Sigmoid colon (tissue), 4 donors: ENCODE data around the gene TTC33.

Experiments
- POLR2AphosphoS5 ChIP-seq, 4 donors: sonication (generic); formaldehyde crosslinking; IDR thresholded peaks; one replicate each; pipeline ENCODE4 v1.6.1; 2017; ENCODE audit warnings: antibody characterized with exemption in 4 of 4
- TF ChIP-seq, protein P1 (sequence below), 4 experiments: fragments of 450-650 bp in 3 of 4; fragments of 200-600 bp in 1 of 4; IDR thresholded peaks; one replicate each; pipeline ENCODE4 v1.5.1; 2016 to 2019; ENCODE audit warnings: antibody characterized with exemption in 4 of 4, mild to moderate bottlenecking in 3 of 4, moderate library complexity in 2 of 4

DNA sequence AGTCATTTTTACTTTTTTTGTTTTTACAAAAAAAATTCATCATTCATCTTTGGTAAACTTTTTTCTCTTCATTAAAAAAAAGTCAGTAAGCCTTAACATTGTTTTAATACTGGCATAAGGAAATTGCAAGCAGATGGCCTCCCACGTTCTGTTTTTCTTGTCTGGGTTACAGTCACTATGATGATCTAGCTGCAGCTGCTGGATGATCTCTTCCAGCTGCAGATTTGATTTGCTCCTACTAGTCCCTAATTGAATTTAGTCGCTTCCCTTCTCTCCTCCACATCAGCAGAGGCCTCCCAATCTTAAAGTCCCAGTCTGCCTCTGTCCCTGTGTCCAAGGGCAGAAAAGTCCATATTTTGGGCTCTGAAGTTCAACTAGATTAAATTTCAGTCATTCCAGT, 182.8 kb downstream of the TTC33 start:
- TF ChIP-seq, protein P1, sequence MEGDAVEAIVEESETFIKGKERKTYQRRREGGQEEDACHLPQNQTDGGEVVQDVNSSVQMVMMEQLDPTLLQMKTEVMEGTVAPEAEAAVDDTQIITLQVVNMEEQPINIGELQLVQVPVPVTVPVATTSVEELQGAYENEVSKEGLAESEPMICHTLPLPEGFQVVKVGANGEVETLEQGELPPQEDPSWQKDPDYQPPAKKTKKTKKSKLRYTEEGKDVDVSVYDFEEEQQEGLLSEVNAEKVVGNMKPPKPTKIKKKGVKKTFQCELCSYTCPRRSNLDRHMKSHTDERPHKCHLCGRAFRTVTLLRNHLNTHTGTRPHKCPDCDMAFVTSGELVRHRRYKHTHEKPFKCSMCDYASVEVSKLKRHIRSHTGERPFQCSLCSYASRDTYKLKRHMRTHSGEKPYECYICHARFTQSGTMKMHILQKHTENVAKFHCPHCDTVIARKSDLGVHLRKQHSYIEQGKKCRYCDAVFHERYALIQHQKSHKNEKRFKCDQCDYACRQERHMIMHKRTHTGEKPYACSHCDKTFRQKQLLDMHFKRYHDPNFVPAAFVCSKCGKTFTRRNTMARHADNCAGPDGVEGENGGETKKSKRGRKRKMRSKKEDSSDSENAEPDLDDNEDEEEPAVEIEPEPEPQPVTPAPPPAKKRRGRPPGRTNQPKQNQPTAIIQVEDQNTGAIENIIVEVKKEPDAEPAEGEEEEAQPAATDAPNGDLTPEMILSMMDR (IDR thresholded peaks at IDR 0.05), result no peak
- no peak for TF ChIP-seq POLR2AphosphoS5 (IDR thresholded peaks at IDR 0.05)
